HepG2 (cell line): Measurements from ENCODE around the gene TNFAIP8L3.

Experiments
- CTCF ChIP-seq: sonication (generic); formaldehyde crosslinking; IDR thresholded peaks from 2 replicates; pipeline ENCODE4 v1.5.0; 2020; ENCODE audit warnings: mild to moderate bottlenecking, missing genetic modification reagents, moderate library complexity
- DNMT3B ChIP-seq: conservative IDR thresholded peaks from 2 replicates; pipeline ENCODE4 v1.6.1; 2016; ENCODE audit warnings: missing biosample characterization, control low read depth
- HDAC6 ChIP-seq: fragments of 200-600 bp; sonication (generic); IDR thresholded peaks from 2 replicates; pipeline ENCODE4 v1.7.0; 2017; ENCODE audit warnings: mild to moderate bottlenecking, antibody characterized with exemption, low read length, low read depth
- POLR2A ChIP-seq, 2 experiments: IDR thresholded peaks; 2 replicates each; pipeline ENCODE4 v1.6.1; 2011; ENCODE audit warnings: low read depth in 2 of 2, low read length in 2 of 2, mild to moderate bottlenecking in 1 of 2, moderate library complexity in 1 of 2; ENCODE audit not compliant: insufficient read depth in 1 of 2
- ZZZ3 ChIP-seq: sonication (generic); formaldehyde crosslinking; IDR thresholded peaks from 2 replicates; pipeline ENCODE4 v1.4.0; 2020; ENCODE audit warnings: missing genetic modification reagents, mild to moderate bottlenecking, borderline replicate concordance

- TF ChIP-seq CTCF (CRISPR knock-in tag) (no peak), HDAC6 (no peak), ZZZ3 (no peak), DNMT3B (CRISPR knock-in tag) (no peak), POLR2A (IDR thresholded peaks at IDR 0.05; ENCODE audit: insufficient read depth in 1 of 2, low read depth in 2 of 2, low read length in 2 of 2) (no peak)
Observed at GRCh38 chr15:51069983-51070382, 24.7 kb downstream of the TNFAIP8L3 start.
